ENCODE data around the gene NKAIN2.

Gene NKAIN2

GRCh38 chr6:124823240-124824111 is 1019.8 kb downstream of the NKAIN2 start:
- no peak for DNase-seq (ENCODE audit: low read depth in 2 of 2)

GRCh38 chr6:124825564-124825963 is 1021.9 kb downstream of the NKAIN2 start:
- DNase-seq (ENCODE audit: low read depth in 2 of 2), result no peak

GRCh38 chr6:124829822-124830221 is 1026.2 kb downstream of the NKAIN2 start:
- DNase-seq (ENCODE audit: low read depth in 2 of 2), result no peak

GRCh38 chr6:124830506-124830905 is 1026.8 kb downstream of the NKAIN2 start:
- DNase-seq (ENCODE audit: low read depth in 2 of 2), result no peak

- no peak for DNase-seq (ENCODE audit: low read depth in 2 of 2)
Measured at GRCh38 chr6:124854338-124854922, 1050.8 kb downstream of the NKAIN2 start.

- no peak for DNase-seq (ENCODE audit: low read depth in 2 of 2)
Measured at GRCh38 chr6:124857746-124858145, 1054.1 kb downstream of the NKAIN2 start.

- DNase-seq (ENCODE audit: low read depth in 2 of 2), result no peak
Measured at GRCh38 chr6:124858564-124858963, 1054.9 kb downstream of the NKAIN2 start.

- DNase-seq (ENCODE audit: low read depth in 2 of 2), result no peak
Measured at GRCh38 chr6:124859366-124859765, 1055.7 kb downstream of the NKAIN2 start.

GRCh38 chr6:124866040-124866439 is 1062.4 kb downstream of the NKAIN2 start:
- no peak for DNase-seq (ENCODE audit: low read depth in 2 of 2)

- no peak for DNase-seq (ENCODE audit: low read depth in 2 of 2)
Measured at GRCh38 chr6:124867121-124867520, 1063.5 kb downstream of the NKAIN2 start.

GRCh38 chr6:124868481-124868880 is 1064.8 kb downstream of the NKAIN2 start:
- DNase-seq (ENCODE audit: low read depth in 2 of 2), result no peak

GRCh38 chr6:124869416-124869815 is 1065.8 kb downstream of the NKAIN2 start:
- DNase-seq (ENCODE audit: low read depth in 2 of 2), result no peak

- no peak for DNase-seq (ENCODE audit: low read depth in 2 of 2)
Measured at GRCh38 chr6:124870611-124871459, 1067.2 kb downstream of the NKAIN2 start.

GRCh38 chr6:124872361-124873065 is 1068.8 kb downstream of the NKAIN2 start:
- DNase-seq (ENCODE audit: low read depth in 2 of 2), result no peak

GRCh38 chr6:124873066-124873410 is 1069.4 kb downstream of the NKAIN2 start:
- no peak for DNase-seq (ENCODE audit: low read depth in 2 of 2)

Measured in stimulated activated CD4-positive, alpha-beta T cell treated with anti-CD3 and anti-CD28 coated beads, Interleukin-4, amount 100 ng/mL, for 48 hours (primary cell).